ENCODE results near the gene PATJ. TPM values are rescaled to one million over a fixed set of nuclear protein-coding genes. Genes with fewer than 3 reads are reported as not detected.
A peak's percentile ranks its signal among the peaks of the same experiment; 100 is the strongest.
"Not testable (repeated sequence)": the region's sequence is repeated elsewhere in the genome, so short reads cannot be mapped to it uniquely, and the experiment has no call there.

The PATJ gene
- total RNA-seq, 1 experiment from 2014 or later, result 57.9 TPM

DNA sequence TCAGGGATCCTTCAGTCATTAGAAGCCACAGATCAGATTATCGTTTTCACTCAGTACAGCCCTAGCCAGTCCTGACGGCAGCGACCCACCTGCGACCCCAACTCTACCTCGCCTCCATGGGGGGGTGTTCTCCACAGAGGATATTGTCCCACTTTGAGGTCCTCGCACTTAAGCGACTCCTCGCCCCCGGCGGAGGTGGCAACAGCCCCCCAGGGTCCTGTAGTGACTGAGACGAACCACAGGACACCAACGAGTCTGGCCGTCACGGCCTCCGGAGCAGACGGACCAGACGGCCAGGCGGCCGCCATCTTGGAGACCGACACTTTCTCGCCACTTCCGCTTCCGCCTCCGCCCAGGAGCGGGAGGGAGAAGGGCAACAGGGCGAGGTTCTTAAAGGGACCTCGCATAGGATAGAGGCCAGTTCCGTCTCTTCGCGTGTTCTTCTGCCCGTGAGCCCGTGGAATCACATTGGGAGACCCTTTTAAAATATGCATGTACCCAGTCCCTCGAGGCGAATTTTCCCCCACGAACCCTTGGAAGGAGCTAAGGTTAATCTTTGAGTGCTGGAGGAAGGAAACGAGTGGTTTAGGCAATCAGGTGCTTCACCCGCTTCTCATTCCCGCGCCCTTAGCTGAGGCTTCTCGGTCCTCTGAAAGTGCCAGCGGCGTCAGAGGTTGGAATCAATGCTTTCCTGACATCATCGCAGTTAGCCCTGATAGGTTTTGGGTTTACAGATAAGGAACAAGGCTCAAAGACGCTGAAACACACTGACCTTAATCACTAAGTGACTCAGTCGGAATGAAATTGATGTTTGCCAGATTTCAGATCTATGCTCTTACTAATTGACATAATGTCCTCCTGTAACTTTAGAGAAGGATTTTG lies 17.2 kb upstream of the PATJ start, which contains the start of gene TM2D1 (continued):
- TF ChIP-seq MXD4 (CRISPR knock-in tag; IDR thresholded peaks at IDR 0.05; ENCODE audit: borderline replicate concordance) (no peak), GRHL2 (CRISPR knock-in tag; IDR thresholded peaks at IDR 0.05; ENCODE audit: insufficient replicate concordance, severe bottlenecking) (no peak), TEAD1 (CRISPR knock-in tag; IDR thresholded peaks at IDR 0.05) (peak; percentile 94)
- TF ChIP-seq, protein P1, sequence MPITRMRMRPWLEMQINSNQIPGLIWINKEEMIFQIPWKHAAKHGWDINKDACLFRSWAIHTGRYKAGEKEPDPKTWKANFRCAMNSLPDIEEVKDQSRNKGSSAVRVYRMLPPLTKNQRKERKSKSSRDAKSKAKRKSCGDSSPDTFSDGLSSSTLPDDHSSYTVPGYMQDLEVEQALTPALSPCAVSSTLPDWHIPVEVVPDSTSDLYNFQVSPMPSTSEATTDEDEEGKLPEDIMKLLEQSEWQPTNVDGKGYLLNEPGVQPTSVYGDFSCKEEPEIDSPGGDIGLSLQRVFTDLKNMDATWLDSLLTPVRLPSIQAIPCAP (CRISPR knock-in tag; IDR thresholded peaks at IDR 0.05), result peak; percentile 77; the same call in 1 of the 2 replicates

DNA sequence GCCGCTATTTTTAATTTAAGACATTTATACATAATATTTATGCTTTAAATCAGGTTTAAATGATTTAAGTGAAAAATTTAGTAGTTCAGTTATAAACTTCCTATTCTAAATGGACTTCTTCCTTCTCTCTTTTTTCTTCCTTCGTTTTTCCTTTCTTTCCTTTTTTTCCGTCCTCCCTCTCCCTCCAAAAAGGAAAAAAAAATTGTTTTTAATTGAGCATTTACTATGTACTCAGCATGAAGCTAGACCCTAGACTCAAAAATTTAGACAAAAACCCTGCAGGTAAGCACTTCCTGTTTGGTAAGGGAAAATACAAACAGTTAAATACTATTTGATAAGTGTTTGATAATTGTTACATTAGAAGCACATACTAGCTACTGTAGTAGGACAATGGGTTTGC lies 14.7 kb upstream of the PATJ start:
- ATAC-seq (no peak), DNase-seq (ENCODE audit: low spot score) (no peak)
- Mint-ChIP-seq H3K27me3 (ENCODE audit: low read depth) (no peaks in the 10 kb centered on the region), H3K27ac (0 out of 2 replicates have a peak overlapping the region, but pooled peaks have one; percentile 54), H3K4me1 (peaks cover 20% of the 10 kb centered on the region), H3K36me3 (no peaks in the 10 kb centered on the region), H3K4me3 (no peak overlapping the region), H3K9me3 (no peaks in the 10 kb centered on the region)
- POLR2A ChIA-PET, result no interaction called here
- CTCF ChIA-PET, result no interaction called here
- TF ChIP-seq JAZF1 (CRISPR knock-in tag; IDR thresholded peaks at IDR 0.05), result no peak
- no peak for TF ChIP-seq ELF4 (CRISPR knock-in tag; IDR thresholded peaks at IDR 0.05; ENCODE audit: low read depth)
- no peak for TF ChIP-seq NR1H2 (CRISPR knock-in tag; IDR thresholded peaks at IDR 0.05)
- TF ChIP-seq ZBTB21 (CRISPR knock-in tag; IDR thresholded peaks at IDR 0.05; ENCODE audit: borderline replicate concordance), result no peak
- no peak for TF ChIP-seq ZNF416 (CRISPR knock-in tag; IDR thresholded peaks at IDR 0.05)
- TF ChIP-seq TEAD4 (CRISPR knock-in tag; IDR thresholded peaks at IDR 0.05), result no peak
- TF ChIP-seq RORB (CRISPR knock-in tag; IDR thresholded peaks at IDR 0.05), result no peak
- TF ChIP-seq, protein P2, sequence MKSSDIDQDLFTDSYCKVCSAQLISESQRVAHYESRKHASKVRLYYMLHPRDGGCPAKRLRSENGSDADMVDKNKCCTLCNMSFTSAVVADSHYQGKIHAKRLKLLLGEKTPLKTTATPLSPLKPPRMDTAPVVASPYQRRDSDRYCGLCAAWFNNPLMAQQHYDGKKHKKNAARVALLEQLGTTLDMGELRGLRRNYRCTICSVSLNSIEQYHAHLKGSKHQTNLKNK (CRISPR knock-in tag; IDR thresholded peaks at IDR 0.05), result no peak
- no peak for TF ChIP-seq HMGA2 (CRISPR knock-in tag; IDR thresholded peaks at IDR 0.05)
- no peak for TF ChIP-seq KAT7 (CRISPR knock-in tag; IDR thresholded peaks at IDR 0.05; ENCODE audit: borderline replicate concordance)
- TF ChIP-seq OVOL2 (CRISPR knock-in tag; IDR thresholded peaks at IDR 0.05; ENCODE audit: borderline replicate concordance), result no peak
- no peak for TF ChIP-seq SOX15 (CRISPR knock-in tag; IDR thresholded peaks at IDR 0.05)

DNA sequence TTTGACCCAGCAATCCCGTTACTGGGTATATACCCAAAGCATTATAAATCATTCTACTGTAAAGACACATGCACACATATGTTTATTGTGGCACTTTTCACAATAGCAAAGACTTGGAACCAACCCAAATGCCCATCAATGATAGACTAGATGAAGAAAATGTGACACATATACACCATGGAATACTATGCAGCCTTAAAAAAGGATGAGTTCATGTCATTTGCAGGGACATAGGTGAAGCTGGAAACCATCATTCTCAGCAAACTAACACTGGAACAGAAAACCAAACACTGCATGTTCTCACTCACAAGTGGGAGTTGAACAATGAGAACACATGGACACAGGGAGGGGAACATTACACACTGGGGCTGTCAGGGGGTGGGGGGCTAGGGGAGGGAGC lies 11.6 kb upstream of the PATJ start:
- H3K27me3 Mint-ChIP-seq (ENCODE audit: low read depth); ATAC-seq; H3K27ac Mint-ChIP-seq; H3K9me3 Mint-ChIP-seq; CTCF ChIA-PET; H3K4me3 Mint-ChIP-seq; DNase-seq (ENCODE audit: low spot score); H3K36me3 Mint-ChIP-seq: not testable (repeated sequence)
- H3K4me1 Mint-ChIP-seq, result peaks cover 11% of the 10 kb centered on the region
- POLR2A ChIA-PET, result interaction anchor here (0.7 kb wide), 1 partner anchor 447 kb away, joined by 3 read pairs; no protein-coding TSS in a partner anchor

DNA sequence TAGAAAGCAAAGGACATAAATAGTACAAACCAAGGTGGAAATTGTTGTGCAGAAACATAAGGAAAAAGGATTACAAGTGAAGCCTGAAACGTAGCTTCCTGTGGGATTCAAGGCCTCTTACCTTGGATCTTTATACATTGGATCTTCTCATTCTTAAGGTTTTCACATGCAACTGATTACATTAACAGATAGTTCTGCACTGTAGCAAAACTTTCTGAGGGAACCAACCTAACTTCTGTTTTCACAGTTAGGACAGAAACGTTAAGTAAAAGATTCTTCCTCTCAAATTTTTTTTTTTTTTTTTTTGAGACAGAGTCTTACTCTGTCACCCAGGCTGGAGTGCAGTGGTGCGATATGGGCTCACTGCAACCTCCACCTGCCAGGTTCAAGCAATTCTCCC lies 9.6 kb upstream of the PATJ start:
- no peaks in the 10 kb centered on the region for H3K36me3 Mint-ChIP-seq
- ATAC-seq (no peak), DNase-seq (ENCODE audit: low spot score) (no peak)
- no peaks in the 10 kb centered on the region; the same call in 1 of the 2 replicates for H3K27me3 Mint-ChIP-seq (ENCODE audit: low read depth)
- H3K9me3 Mint-ChIP-seq, result no peaks in the 10 kb centered on the region
- ChIA-PET CTCF (interaction anchor here (0.7 kb wide), 1 partner anchor 220 kb away, joined by 4 read pairs; no protein-coding TSS in a partner anchor), POLR2A (no interaction called here)
- peaks cover 9% of the 10 kb centered on the region for H3K4me1 Mint-ChIP-seq
- TF ChIP-seq ZNF416 (CRISPR knock-in tag; IDR thresholded peaks at IDR 0.05), result no peak
- TF ChIP-seq, protein P3, sequence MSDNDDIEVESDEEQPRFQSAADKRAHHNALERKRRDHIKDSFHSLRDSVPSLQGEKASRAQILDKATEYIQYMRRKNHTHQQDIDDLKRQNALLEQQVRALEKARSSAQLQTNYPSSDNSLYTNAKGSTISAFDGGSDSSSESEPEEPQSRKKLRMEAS (CRISPR knock-in tag; IDR thresholded peaks at IDR 0.05), result no peak
- TF ChIP-seq ZNF138 (CRISPR knock-in tag; conservative IDR thresholded peaks at IDR 0.05), result no peak
- TF ChIP-seq, protein P4, sequence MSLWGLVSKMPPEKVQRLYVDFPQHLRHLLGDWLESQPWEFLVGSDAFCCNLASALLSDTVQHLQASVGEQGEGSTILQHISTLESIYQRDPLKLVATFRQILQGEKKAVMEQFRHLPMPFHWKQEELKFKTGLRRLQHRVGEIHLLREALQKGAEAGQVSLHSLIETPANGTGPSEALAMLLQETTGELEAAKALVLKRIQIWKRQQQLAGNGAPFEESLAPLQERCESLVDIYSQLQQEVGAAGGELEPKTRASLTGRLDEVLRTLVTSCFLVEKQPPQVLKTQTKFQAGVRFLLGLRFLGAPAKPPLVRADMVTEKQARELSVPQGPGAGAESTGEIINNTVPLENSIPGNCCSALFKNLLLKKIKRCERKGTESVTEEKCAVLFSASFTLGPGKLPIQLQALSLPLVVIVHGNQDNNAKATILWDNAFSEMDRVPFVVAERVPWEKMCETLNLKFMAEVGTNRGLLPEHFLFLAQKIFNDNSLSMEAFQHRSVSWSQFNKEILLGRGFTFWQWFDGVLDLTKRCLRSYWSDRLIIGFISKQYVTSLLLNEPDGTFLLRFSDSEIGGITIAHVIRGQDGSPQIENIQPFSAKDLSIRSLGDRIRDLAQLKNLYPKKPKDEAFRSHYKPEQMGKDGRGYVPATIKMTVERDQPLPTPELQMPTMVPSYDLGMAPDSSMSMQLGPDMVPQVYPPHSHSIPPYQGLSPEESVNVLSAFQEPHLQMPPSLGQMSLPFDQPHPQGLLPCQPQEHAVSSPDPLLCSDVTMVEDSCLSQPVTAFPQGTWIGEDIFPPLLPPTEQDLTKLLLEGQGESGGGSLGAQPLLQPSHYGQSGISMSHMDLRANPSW (CRISPR knock-in tag; conservative IDR thresholded peaks at IDR 0.05; ENCODE audit: low read depth), result no peak
- TF ChIP-seq, protein P1 (CRISPR knock-in tag; IDR thresholded peaks at IDR 0.05), result no peak
- TF ChIP-seq, protein P5, sequence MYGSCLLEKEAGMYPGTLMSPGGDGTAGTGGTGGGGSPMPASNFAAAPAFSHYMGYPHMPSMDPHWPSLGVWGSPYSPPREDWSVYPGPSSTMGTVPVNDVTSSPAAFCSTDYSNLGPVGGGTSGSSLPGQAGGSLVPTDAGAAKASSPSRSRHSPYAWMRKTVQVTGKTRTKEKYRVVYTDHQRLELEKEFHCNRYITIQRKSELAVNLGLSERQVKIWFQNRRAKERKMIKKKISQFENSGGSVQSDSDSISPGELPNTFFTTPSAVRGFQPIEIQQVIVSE (CRISPR knock-in tag; IDR thresholded peaks at IDR 0.05; ENCODE audit: borderline replicate concordance), result no peak
- no peak for TF ChIP-seq ZNF317 (CRISPR knock-in tag; IDR thresholded peaks at IDR 0.05; ENCODE audit: borderline replicate concordance, low read depth)
- TF ChIP-seq ZNF396 (CRISPR knock-in tag; IDR thresholded peaks at IDR 0.05; ENCODE audit: borderline replicate concordance), result no peak
- no peak for TF ChIP-seq KAT7 (CRISPR knock-in tag; IDR thresholded peaks at IDR 0.05; ENCODE audit: borderline replicate concordance)
- TF ChIP-seq, protein P6, sequence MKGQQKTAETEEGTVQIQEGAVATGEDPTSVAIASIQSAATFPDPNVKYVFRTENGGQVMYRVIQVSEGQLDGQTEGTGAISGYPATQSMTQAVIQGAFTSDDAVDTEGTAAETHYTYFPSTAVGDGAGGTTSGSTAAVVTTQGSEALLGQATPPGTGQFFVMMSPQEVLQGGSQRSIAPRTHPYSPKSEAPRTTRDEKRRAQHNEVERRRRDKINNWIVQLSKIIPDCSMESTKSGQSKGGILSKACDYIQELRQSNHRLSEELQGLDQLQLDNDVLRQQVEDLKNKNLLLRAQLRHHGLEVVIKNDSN (CRISPR knock-in tag; IDR thresholded peaks at IDR 0.05), result no peak
- no peak for TF ChIP-seq EMX1 (CRISPR knock-in tag; IDR thresholded peaks at IDR 0.05)
- H3K4me3 Mint-ChIP-seq, result no peak overlapping the region
- no peak overlapping the region for H3K27ac Mint-ChIP-seq

Measured in WTC11 (cell line).